SK-N-SH (cell line): ENCODE measurements around the gene CFAP107. TPM values are rescaled to one million over a fixed set of nuclear protein-coding genes. Genes with fewer than 3 reads are reported as not detected.

Experiments
- CTCF ChIA-PET: fragments of 300-600, 350-600 bp; formaldehyde crosslinking; extraction: SDS; loops from one replicate; lab custom pipeline; 2021; lab: Yijun Ruan, JAX
- POLR2A ChIA-PET: fragments of 350-600 bp; sonication (Branson Sonifier 250); formaldehyde crosslinking; extraction: SDS; loops from one replicate; lab custom pipeline; 2020; ENCODE audit warnings: antibody characterized with exemption, inconsistent platforms; lab: Yijun Ruan, JAX
- DNase-seq: peaks from one replicate; pipeline ENCODE4 v3.0.0; 2012
- H2AFZ ChIP-seq: fragments of 200-600 bp; sonication (generic); 2 replicates; pipeline ENCODE4 v1.8.1; 2016; ENCODE audit warnings: antibody characterized with exemption, mild to moderate bottlenecking, low read depth
- H3F3A ChIP-seq: fragments of 200-600 bp; sonication (generic); replicated peaks from 2 replicates; pipeline ENCODE3; 2016; ENCODE audit warnings: antibody characterized with exemption, mild to moderate bottlenecking; ENCODE audit not compliant: insufficient read depth
- H3K27ac ChIP-seq, 2 experiments: fragments of 200-500 bp in 1 of 2; fragments of 200-600 bp in 1 of 2; sonication (Bioruptor generic) in 1 of 2; sonication (generic), shearing (Covaris generic) in 1 of 2; 2 replicates each; pipeline versions ENCODE4 v1.5.1 to v1.6.1; 2014 to 2016; ENCODE audit warnings: low read depth in 2 of 2, inconsistent platforms in 1 of 2, low read length in 1 of 2, mild to moderate bottlenecking in 1 of 2, mixed read lengths in 1 of 2
- H3K27me3 ChIP-seq: fragments of 200-600 bp; sonication (generic), shearing (Covaris generic); 2 replicates; pipeline ENCODE4 v1.6.1; 2016; ENCODE audit warnings: mixed run types; ENCODE audit not compliant: insufficient read depth
- H3K36me3 ChIP-seq, 2 experiments: fragments of 200-500 bp in 1 of 2; fragments of 200-600 bp in 1 of 2; sonication (Bioruptor generic) in 1 of 2; sonication (generic) in 1 of 2; replicated peaks in 1 of 2; 2 replicates each; pipeline versions ENCODE3 to v1.5.1; 2014 to 2016; ENCODE audit warnings: low read length in 1 of 2, mild to moderate bottlenecking in 1 of 2; ENCODE audit not compliant: insufficient read depth in 2 of 2, control insufficient read depth in 1 of 2
- H3K4me1 ChIP-seq, 2 experiments: fragments of 200-500 bp in 1 of 2; fragments of 200-600 bp in 1 of 2; sonication (Bioruptor generic) in 1 of 2; sonication (generic), shearing (Covaris generic) in 1 of 2; 2 replicates each; pipeline versions ENCODE4 v1.5.1 to v1.6.1; 2014 to 2016; ENCODE audit warnings: low read depth in 1 of 2, low read length in 1 of 2, mixed run types in 1 of 2; ENCODE audit not compliant: insufficient read depth in 2 of 2, control insufficient read depth in 1 of 2
- H3K4me2 ChIP-seq: fragments of 200-600 bp; sonication (generic), shearing (Covaris generic); 2 replicates; pipeline ENCODE4 v1.6.1; 2017; ENCODE audit warnings: mixed run types
- H3K4me3 ChIP-seq, 2 experiments: fragments of 200-500 bp in 1 of 2; fragments of 200-600 bp in 1 of 2; sonication (Bioruptor generic) in 1 of 2; sonication (generic), shearing (Covaris generic) in 1 of 2; 2 replicates each; pipeline versions ENCODE4 v1.5.1 to v1.8.1; 2014 to 2016; ENCODE audit warnings: low read depth in 2 of 2, inconsistent platforms in 1 of 2, low read length in 1 of 2, mild to moderate bottlenecking in 1 of 2, mixed read lengths in 1 of 2, moderate library complexity in 1 of 2
- H3K79me2 ChIP-seq: fragments of 200-600 bp; sonication (generic); 2 replicates; pipeline ENCODE4 v1.8.1; 2017; ENCODE audit warnings: mild to moderate bottlenecking; ENCODE audit not compliant: insufficient read depth
- H3K9ac ChIP-seq: fragments of 200-600 bp; sonication (generic); 2 replicates; pipeline ENCODE4 v1.6.1; 2017; ENCODE audit warnings: mixed run types
- H3K9me2 ChIP-seq: fragments of 200-600 bp; sonication (generic); 2 replicates; pipeline ENCODE4 v1.6.1; 2017; ENCODE audit warnings: mixed run types
- H3K9me3 ChIP-seq: fragments of 200-600 bp; sonication (generic); 2 replicates; pipeline ENCODE4 v1.6.1; 2017; ENCODE audit warnings: mixed run types, mild to moderate bottlenecking, moderate library complexity
- H4K20me1 ChIP-seq: fragments of 200-600 bp; sonication (generic); 2 replicates; pipeline ENCODE4 v1.6.1; 2017; ENCODE audit warnings: mild to moderate bottlenecking, mixed run types; ENCODE audit not compliant: insufficient read depth
- CHD2 ChIP-seq: fragments of 150-350 bp; IDR thresholded peaks from 2 replicates; pipeline ENCODE4 v1.6.1; 2018; ENCODE audit warnings: low read length; ENCODE audit not compliant: partially characterized antibody
- CTCF ChIP-seq: fragments of 200-600 bp; sonication (generic); IDR thresholded peaks from 2 replicates; pipeline ENCODE4 v1.6.1; 2017; ENCODE audit warnings: antibody characterized with exemption, mild to moderate bottlenecking, moderate library complexity
- ELF1 ChIP-seq: IDR thresholded peaks from 2 replicates; pipeline ENCODE4 v1.4.0; 2012
- EZH2phosphoT487 ChIP-seq: fragments of 200-600 bp; sonication (generic); IDR thresholded peaks from 2 replicates; pipeline ENCODE4 v1.6.1; 2017; ENCODE audit warnings: low read depth, mixed run types, mild to moderate bottlenecking, antibody characterized with exemption, moderate library complexity, borderline replicate concordance
- FOSL2 ChIP-seq: IDR thresholded peaks from 2 replicates; pipeline ENCODE4 v1.4.0; 2012; ENCODE audit warnings: low read depth, mild to moderate bottlenecking, moderate library complexity, borderline replicate concordance
- GABPA ChIP-seq: IDR thresholded peaks from 2 replicates; pipeline ENCODE4 v1.4.0; 2012; ENCODE audit warnings: low read depth, mild to moderate bottlenecking
- IRF3 ChIP-seq: fragments of 150-350 bp; IDR thresholded peaks from 2 replicates; pipeline ENCODE4 v1.6.1; 2016; ENCODE audit warnings: mild to moderate bottlenecking, low read depth, low read length
- JUND ChIP-seq: IDR thresholded peaks from 2 replicates; pipeline ENCODE4 v1.4.0; 2012
- NRF1 ChIP-seq: IDR thresholded peaks from 2 replicates; pipeline ENCODE4 v1.6.1; 2012; ENCODE audit warnings: low read depth, mild to moderate bottlenecking, low read length
- RAD21 ChIP-seq: IDR thresholded peaks from 2 replicates; pipeline ENCODE4 v1.6.1; 2012; ENCODE audit warnings: mild to moderate bottlenecking, low read length
- RCOR1 ChIP-seq: fragments of 150-350 bp; IDR thresholded peaks from 2 replicates; pipeline ENCODE4 v1.6.1; 2017; ENCODE audit warnings: antibody characterized with exemption, low read length
- REST ChIP-seq: IDR thresholded peaks from 2 replicates; pipeline ENCODE4 v1.6.1; 2012; ENCODE audit warnings: mild to moderate bottlenecking, low read depth, low read length, moderate library complexity
- RXRA ChIP-seq: IDR thresholded peaks from 2 replicates; pipeline ENCODE4 v1.4.0; 2012; ENCODE audit warnings: low read depth, mild to moderate bottlenecking, borderline replicate concordance
- SMC3 ChIP-seq: IDR thresholded peaks from 2 replicates; pipeline ENCODE4 v1.6.1; 2012; ENCODE audit warnings: low read depth, low read length, improper control_type of control experiment
- TEAD4 ChIP-seq: IDR thresholded peaks from 2 replicates; pipeline ENCODE4 v1.4.0; 2012; ENCODE audit warnings: mild to moderate bottlenecking, borderline replicate concordance; ENCODE audit not compliant: insufficient read depth
- YY1 ChIP-seq: IDR thresholded peaks from 2 replicates; pipeline ENCODE4 v1.4.0; 2012; ENCODE audit warnings: low read depth, mild to moderate bottlenecking
- WGBS: methylation state at CpG from one replicate; pipeline ENCODE4 v1.1.6; 2017; ENCODE audit warnings: low lambda C conversion rate; 5-methylcytosine and 5-hydroxymethylcytosine counted together
- polyA plus RNA-seq, 3 experiments: library from polyadenylated mRNA; depleted of rRNA; stranded (reverse); fragments of >200 nt; gene quantifications; 2 replicates each; pipeline ENCODE4 v1.2.3, GENCODE V29; 2012

The CFAP107 gene
- polyA plus RNA-seq, 1 of the 3 experiments (the other 2 are of a cell fraction): not detected

GRCh38 chr1:12697397-12697796, 48.6 kb upstream of the CFAP107 start:
- Histone ChIP-seq H3K79me2 (no peaks in the 10 kb centered on the region), H3K27me3 (no peaks in the 10 kb centered on the region; the same call in 1 of the 2 replicates), H3K9me2 (no peaks in the 10 kb centered on the region), H3F3A (no peaks in the 10 kb centered on the region), H3K27ac (no peak overlapping the region), H3K4me1 (no peaks in the 10 kb centered on the region), H4K20me1 (no peaks in the 10 kb centered on the region), H3K9me3 (no peaks in the 10 kb centered on the region), H3K4me3 (no peak overlapping the region), H3K36me3 (no peaks in the 10 kb centered on the region), H3K9ac (no peak overlapping the region), H3K4me2 (no peak overlapping the region), H2AFZ (no peak overlapping the region)
- DNase-seq: no peak
- TF ChIP-seq REST (no peak), IRF3 (no peak), CTCF (no peak), ELF1 (no peak), CHD2 (no peak), RAD21 (no peak), SMC3 (no peak), JUND (no peak), TEAD4 (no peak), RCOR1 (no peak), NRF1 (no peak), EZH2phosphoT487 (no peak), FOSL2 (no peak), YY1 (no peak), GABPA (no peak), RXRA (no peak)
- 8% methylated on average over 3 of the region's 3 CpGs for WGBS
- ChIA-PET POLR2A (no interaction called here), CTCF (no interaction called here)
